Measurements from ENCODE around the gene PIK3R1. TPM values are rescaled to one million over a fixed set of nuclear protein-coding genes. Genes with fewer than 3 reads are reported as not detected.

The PIK3R1 gene
- total RNA-seq, 1 donor from 2014 or later = 27.4 TPM

- no peak for DNase-seq (ENCODE audit: extremely low spot score, unreplicated experiment)
- Mint-ChIP-seq H3K9me3 (ENCODE audit: unreplicated experiment) (peaks cover 3% of the 10 kb centered on the region), H3K4me3 (ENCODE audit: unreplicated experiment) (no peak overlapping the region), H3K4me1 (ENCODE audit: unreplicated experiment) (no peaks in the 10 kb centered on the region), H3K27ac (ENCODE audit: unreplicated experiment) (no peak overlapping the region), H3K27me3 (ENCODE audit: unreplicated experiment) (peaks cover 2% of the 10 kb centered on the region), H3K36me3 (ENCODE audit: unreplicated experiment) (peaks cover 2% of the 10 kb centered on the region)
- no peak for TF ChIP-seq CTCF (IDR thresholded peaks at IDR 0.05)
Measured at GRCh38 chr5:68306361-68307014, 90.9 kb downstream of the PIK3R1 start.

- no peak for DNase-seq (ENCODE audit: extremely low spot score, unreplicated experiment)
- H3K9me3 Mint-ChIP-seq (ENCODE audit: unreplicated experiment) = peaks cover 2% of the 10 kb centered on the region
- H3K4me3 Mint-ChIP-seq (ENCODE audit: unreplicated experiment) = no peak overlapping the region
- TF ChIP-seq CTCF (IDR thresholded peaks at IDR 0.05) = no peak
- no peaks in the 10 kb centered on the region for H3K4me1 Mint-ChIP-seq (ENCODE audit: unreplicated experiment)
- H3K27ac Mint-ChIP-seq (ENCODE audit: unreplicated experiment) = no peak overlapping the region
- no peaks in the 10 kb centered on the region for H3K36me3 Mint-ChIP-seq (ENCODE audit: unreplicated experiment)
- peaks cover 1% of the 10 kb centered on the region for H3K27me3 Mint-ChIP-seq (ENCODE audit: unreplicated experiment)
Measured at GRCh38 chr5:68313336-68313735, 97.8 kb downstream of the PIK3R1 start.

DNA sequence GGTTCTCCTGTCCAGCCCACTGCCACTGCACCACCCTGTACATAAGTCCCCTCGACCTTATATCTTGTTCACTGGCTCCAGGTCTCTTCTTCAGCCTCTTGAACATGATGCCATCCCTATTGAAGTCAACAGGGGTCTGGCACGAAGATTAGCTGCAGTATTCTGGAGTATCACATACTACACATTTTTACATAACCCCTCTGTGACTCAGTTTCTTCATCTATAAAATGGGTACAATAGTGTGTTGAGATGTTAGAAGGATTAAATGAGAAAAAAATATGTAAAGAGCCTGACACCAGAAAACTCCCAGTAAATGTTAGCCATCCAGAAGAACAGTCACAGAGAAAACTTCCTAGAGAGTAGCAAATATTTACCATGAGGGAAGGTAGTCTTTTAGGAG lies 98.9 kb downstream of the PIK3R1 start:
- no peak for DNase-seq (ENCODE audit: extremely low spot score, unreplicated experiment)
- Mint-ChIP-seq H3K9me3 (ENCODE audit: unreplicated experiment) (no peaks in the 10 kb centered on the region), H3K27ac (ENCODE audit: unreplicated experiment) (no peak overlapping the region), H3K36me3 (ENCODE audit: unreplicated experiment) (no peaks in the 10 kb centered on the region), H3K4me3 (ENCODE audit: unreplicated experiment) (no peak overlapping the region), H3K4me1 (ENCODE audit: unreplicated experiment) (peaks cover 9% of the 10 kb centered on the region), H3K27me3 (ENCODE audit: unreplicated experiment) (no peaks in the 10 kb centered on the region)
- no peak for TF ChIP-seq CTCF (IDR thresholded peaks at IDR 0.05)

DNA sequence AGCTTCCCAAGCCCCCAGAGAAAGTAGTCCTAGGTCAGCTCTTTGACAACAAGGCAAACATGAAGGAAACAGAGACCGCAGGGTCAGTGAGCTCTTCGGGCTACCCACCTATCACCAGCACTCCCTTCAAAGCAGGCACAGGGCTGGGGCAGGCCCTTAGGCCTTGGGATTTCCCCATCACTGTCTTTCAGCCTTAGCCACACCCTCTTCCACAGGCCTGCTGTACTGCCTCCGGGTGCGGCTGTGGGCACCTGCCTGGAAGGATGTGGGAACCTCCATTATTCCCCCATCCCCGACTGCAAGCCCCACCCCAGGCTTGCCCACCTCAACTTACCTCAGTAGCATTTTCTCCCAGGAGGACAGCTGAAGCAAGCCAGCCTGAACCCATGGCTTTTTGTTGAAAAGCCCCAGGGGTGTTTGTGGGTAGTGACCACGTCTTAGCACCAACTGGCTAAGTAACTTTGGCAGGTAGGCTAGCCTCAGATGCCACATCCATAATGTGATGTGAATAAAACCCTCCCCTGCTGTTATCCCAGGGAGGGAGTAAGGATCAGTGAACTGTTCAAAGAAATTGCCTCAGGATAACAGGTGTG lies 100.2 kb downstream of the PIK3R1 start:
- no peak overlapping the region for H3K4me3 Mint-ChIP-seq (ENCODE audit: unreplicated experiment)

More for the DNA sequence above, 100.2 kb downstream of the PIK3R1 start:
- Mint-ChIP-seq H3K27ac (ENCODE audit: unreplicated experiment) (no peak overlapping the region), H3K9me3 (ENCODE audit: unreplicated experiment) (no peaks in the 10 kb centered on the region), H3K27me3 (ENCODE audit: unreplicated experiment) (no peaks in the 10 kb centered on the region), H3K4me1 (ENCODE audit: unreplicated experiment) (peaks cover 17% of the 10 kb centered on the region), H3K36me3 (ENCODE audit: unreplicated experiment) (no peaks in the 10 kb centered on the region)
- no peak for TF ChIP-seq CTCF (IDR thresholded peaks at IDR 0.05)
- DNase-seq (ENCODE audit: extremely low spot score, unreplicated experiment) = no peak

Data from osteocyte (in vitro differentiated cells).